Glutamatergic neuron (in vitro differentiated cells): ENCODE data around the gene SGCD. TPM values are rescaled to one million over a fixed set of nuclear protein-coding genes. Genes with fewer than 3 reads are reported as not detected.

ENCODE experiments used
- DNase-seq: peaks from one replicate; pipeline ENCODE4 v3.0.0; 2022
- H3K27ac Mint-ChIP-seq: one replicate; pipeline ENCODE4 v1.8.0; 2020; ENCODE audit warnings: mild to moderate bottlenecking, mixed read lengths, inconsistent platforms; ENCODE audit not compliant: unreplicated experiment
- H3K27me3 Mint-ChIP-seq: one replicate; pipeline ENCODE4 v1.8.0; 2020; ENCODE audit warnings: mild to moderate bottlenecking, moderate library complexity, mixed read lengths, inconsistent platforms; ENCODE audit not compliant: unreplicated experiment
- H3K36me3 Mint-ChIP-seq: one replicate; pipeline ENCODE4 v1.8.0; 2020; ENCODE audit warnings: mild to moderate bottlenecking, mixed read lengths, inconsistent platforms; ENCODE audit not compliant: unreplicated experiment
- H3K4me1 Mint-ChIP-seq: one replicate; pipeline ENCODE4 v1.8.0; 2020; ENCODE audit warnings: mild to moderate bottlenecking, low read depth, mixed read lengths, inconsistent platforms; ENCODE audit not compliant: unreplicated experiment
- H3K4me3 Mint-ChIP-seq: one replicate; pipeline ENCODE4 v1.8.0; 2020; ENCODE audit warnings: mild to moderate bottlenecking, mixed read lengths, inconsistent platforms; ENCODE audit not compliant: unreplicated experiment
- H3K9me3 Mint-ChIP-seq: one replicate; pipeline ENCODE4 v1.8.0; 2020; ENCODE audit warnings: mild to moderate bottlenecking, moderate library complexity, mixed read lengths, inconsistent platforms; ENCODE audit not compliant: unreplicated experiment
- CTCF ChIP-seq: fragments of 200-600 bp; sonication (generic); IDR thresholded peaks from one replicate; pipeline ENCODE4 v1.5.0; 2021; ENCODE audit not compliant: partially characterized antibody, unreplicated experiment
- total RNA-seq: library from RNA; stranded (reverse); fragmentation: NEBNext Ultra II Directional; extraction: Animal tissue kit (Norgen Biotek cat#: 25700); gene quantifications from one replicate; pipeline ENCODE4 v1.2.1, GENCODE V29; 2021; ENCODE audit not compliant: unreplicated experiment

The SGCD gene
- total RNA-seq, 1 donor from 2014 or later, result 0.20 TPM

- DNase-seq, result no peak
- Mint-ChIP-seq H3K27me3 (no peaks in the 10 kb centered on the region), H3K4me1 (no peaks in the 10 kb centered on the region), H3K36me3 (no peaks in the 10 kb centered on the region), H3K27ac (no peak overlapping the region), H3K9me3 (no peaks in the 10 kb centered on the region), H3K4me3 (no peak overlapping the region)
- no peak for TF ChIP-seq CTCF
Observed at GRCh38 chr5:156640691-156641241, 313.8 kb downstream of the SGCD start.

DNA sequence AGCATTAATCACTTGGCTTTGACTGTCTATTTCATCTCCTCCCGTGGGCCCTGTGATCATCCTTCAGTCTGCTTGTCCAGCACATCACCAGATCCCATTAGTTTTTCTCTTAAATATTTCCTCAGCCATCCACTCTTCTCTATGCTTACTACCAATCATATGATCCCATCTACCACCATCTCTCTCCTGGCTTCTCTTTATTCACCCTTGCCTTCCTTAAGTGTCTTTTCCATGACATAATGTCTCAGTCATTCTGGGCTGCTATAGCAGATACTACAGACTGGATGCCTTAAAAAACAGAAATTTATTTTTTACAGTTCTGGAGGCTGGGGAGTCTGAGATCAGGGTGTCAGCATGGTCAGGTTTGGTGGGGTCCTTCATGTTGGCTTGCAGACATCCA lies 314.7 kb downstream of the SGCD start:
- Mint-ChIP-seq H3K9me3 (no peaks in the 10 kb centered on the region), H3K36me3 (no peaks in the 10 kb centered on the region), H3K27ac (no peak overlapping the region), H3K27me3 (no peaks in the 10 kb centered on the region), H3K4me1 (no peaks in the 10 kb centered on the region), H3K4me3 (no peak overlapping the region)
- no peak for DNase-seq
- TF ChIP-seq CTCF, result no peak

DNA sequence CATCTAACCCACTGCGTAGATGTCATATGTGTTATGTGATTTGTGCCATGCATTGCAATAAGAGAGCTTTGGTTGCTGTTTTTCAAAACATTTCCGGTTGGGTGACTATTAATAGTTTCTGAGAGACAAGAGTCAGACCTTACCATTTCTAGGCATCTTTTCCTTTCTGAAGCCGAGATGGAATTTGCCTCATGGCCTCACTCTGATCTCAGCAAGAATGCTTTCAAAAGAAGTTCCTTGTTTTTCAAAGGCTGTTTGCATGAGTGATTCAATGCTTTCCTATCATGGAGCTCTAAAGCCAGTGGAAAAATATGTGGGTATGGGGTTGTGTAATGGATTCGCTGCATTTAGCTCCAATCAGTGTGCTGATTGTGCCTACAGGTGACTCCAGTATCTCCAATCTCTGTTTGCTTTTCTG lies 320.1 kb downstream of the SGCD start:
- no peak for TF ChIP-seq CTCF
- no peak for DNase-seq
- Mint-ChIP-seq H3K9me3 (no peaks in the 10 kb centered on the region), H3K27ac (no peak overlapping the region), H3K4me1 (no peaks in the 10 kb centered on the region), H3K4me3 (no peak overlapping the region), H3K27me3 (no peaks in the 10 kb centered on the region), H3K36me3 (no peaks in the 10 kb centered on the region)

DNA sequence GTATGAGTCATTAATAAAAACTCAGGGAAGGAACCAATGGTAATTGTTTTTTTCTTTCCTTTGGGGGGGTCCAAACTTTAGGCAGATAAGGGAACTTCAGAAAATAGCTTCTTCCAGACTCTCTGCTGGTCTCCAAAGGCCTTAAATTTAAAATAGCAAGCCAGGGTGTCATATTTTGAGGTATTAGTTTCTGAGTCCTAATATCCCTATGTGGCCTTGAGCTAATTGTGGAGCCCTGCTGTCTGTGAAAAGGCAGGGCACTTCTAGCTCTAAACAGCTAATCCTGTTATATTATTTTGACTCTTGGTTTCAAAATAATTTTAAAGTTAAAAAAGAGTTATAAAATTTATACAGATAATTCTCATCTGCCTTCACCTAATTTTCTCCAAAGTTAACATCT lies 327.5 kb downstream of the SGCD start:
- no peaks in the 10 kb centered on the region for H3K4me1 Mint-ChIP-seq

More for the DNA sequence above, 327.5 kb downstream of the SGCD start:
- no peaks in the 10 kb centered on the region for H3K9me3 Mint-ChIP-seq
- DNase-seq, result no peak
- no peaks in the 10 kb centered on the region for H3K27me3 Mint-ChIP-seq
- no peak overlapping the region for H3K4me3 Mint-ChIP-seq
- no peak overlapping the region for H3K27ac Mint-ChIP-seq
- TF ChIP-seq CTCF, result no peak
- H3K36me3 Mint-ChIP-seq, result no peaks in the 10 kb centered on the region
